Loucy (cell line): ENCODE data around the gene ODF2.

Experiments
- EZH2phosphoT487 ChIP-seq: fragments of 200-600 bp; IDR thresholded peaks from 2 replicates; pipeline ENCODE4 v1.6.1; 2018; ENCODE audit warnings: antibody characterized with exemption, mild to moderate bottlenecking, moderate library complexity, borderline replicate concordance
- TF ChIP-seq, protein P1 (sequence below): fragments of 200-600 bp; sonication (generic); conservative IDR thresholded peaks from 2 replicates; pipeline ENCODE4 v1.5.1; 2014; ENCODE audit warnings: mild to moderate bottlenecking, antibody characterized with exemption, low read length

DNA sequence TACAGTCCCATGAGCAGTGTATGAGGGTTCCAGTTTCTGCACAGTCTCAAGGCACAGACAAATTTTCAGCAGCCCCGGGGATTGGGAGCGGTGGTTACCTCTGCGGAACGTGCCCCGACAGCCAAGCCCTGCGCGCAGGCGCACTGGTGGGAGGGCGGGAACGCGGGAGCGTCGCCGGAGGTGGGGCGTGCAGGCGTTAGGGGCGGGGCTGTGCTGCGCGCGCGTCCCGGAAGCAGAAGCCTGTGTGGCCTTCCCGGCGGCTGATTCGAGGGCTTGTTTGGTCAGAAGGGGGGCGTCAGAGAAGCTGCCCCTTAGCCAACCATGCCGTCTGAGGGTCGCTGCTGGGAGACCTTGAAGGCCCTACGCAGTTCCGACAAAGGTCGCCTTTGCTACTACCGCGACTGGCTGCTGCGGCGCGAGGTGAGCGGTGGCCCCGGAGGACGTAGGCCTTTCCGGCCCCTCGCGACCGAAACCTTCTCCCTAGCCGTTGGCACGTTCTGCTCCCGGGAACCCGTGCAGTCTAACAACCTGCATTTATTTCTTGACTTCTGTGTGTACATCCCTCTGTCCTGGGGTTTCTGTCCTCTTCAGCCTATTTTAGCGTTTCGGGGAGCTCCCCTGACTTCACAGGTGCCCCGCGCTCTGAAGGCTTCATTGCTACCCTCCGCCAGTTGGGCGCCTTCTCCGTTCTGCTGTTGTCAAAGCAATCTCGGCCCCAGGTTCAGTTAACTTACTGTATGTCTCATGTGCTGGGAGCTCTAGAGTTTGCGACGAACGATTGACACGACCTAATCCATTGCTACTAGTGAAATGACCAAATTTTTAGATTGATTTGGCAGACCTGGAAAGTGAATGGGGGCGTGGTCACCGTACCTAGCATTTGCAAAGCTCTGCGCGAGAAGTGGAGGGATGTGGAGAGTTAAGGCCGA is 48.9 kb downstream of the ODF2 start, which contains the start of gene GLE1:
- TF ChIP-seq, protein P1, sequence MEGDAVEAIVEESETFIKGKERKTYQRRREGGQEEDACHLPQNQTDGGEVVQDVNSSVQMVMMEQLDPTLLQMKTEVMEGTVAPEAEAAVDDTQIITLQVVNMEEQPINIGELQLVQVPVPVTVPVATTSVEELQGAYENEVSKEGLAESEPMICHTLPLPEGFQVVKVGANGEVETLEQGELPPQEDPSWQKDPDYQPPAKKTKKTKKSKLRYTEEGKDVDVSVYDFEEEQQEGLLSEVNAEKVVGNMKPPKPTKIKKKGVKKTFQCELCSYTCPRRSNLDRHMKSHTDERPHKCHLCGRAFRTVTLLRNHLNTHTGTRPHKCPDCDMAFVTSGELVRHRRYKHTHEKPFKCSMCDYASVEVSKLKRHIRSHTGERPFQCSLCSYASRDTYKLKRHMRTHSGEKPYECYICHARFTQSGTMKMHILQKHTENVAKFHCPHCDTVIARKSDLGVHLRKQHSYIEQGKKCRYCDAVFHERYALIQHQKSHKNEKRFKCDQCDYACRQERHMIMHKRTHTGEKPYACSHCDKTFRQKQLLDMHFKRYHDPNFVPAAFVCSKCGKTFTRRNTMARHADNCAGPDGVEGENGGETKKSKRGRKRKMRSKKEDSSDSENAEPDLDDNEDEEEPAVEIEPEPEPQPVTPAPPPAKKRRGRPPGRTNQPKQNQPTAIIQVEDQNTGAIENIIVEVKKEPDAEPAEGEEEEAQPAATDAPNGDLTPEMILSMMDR, result no peak
- no peak for TF ChIP-seq EZH2phosphoT487
